Natural killer cell treated with Interleukin-12 subunit alpha and Interleukin-12 subunit beta and Interleukin-15 and Interleukin-18, amount 100 ng/mL, for 72 hours (primary cell): ENCODE measurements around the gene CENPB. TPM values are rescaled to one million over a fixed set of nuclear protein-coding genes. Genes with fewer than 3 reads are reported as not detected.

ENCODE experiments used
- ATAC-seq, 2 donors: fragments of 150-1000 bp; cut with Tn5 transposase in 1 of 2; sonication (Bioruptor Pico), chemical (Tn5 transposase) in 1 of 2; 2 replicates each; pipeline ENCODE4 v1.10.0; 2021
- DNase-seq: peaks from one replicate; pipeline ENCODE4 v3.0.0; 2022; ENCODE audit warnings: low spot score
- H3K27ac Mint-ChIP-seq, 2 donors: 1 replicate in 1 of 2; 2 replicates in 1 of 2; pipeline ENCODE4 v1.8.0; 2022; ENCODE audit warnings: mixed read lengths in 2 of 2, mild to moderate bottlenecking in 1 of 2, moderate library complexity in 1 of 2
- H3K27me3 Mint-ChIP-seq, 2 donors: 1 replicate in 1 of 2; 2 replicates in 1 of 2; pipeline ENCODE4 v1.8.0; 2022; ENCODE audit warnings: mixed read lengths in 2 of 2
- H3K36me3 Mint-ChIP-seq: one replicate; pipeline ENCODE4 v1.8.0; 2022; ENCODE audit warnings: mixed read lengths
- H3K4me1 Mint-ChIP-seq, 2 donors: 1 replicate in 1 of 2; 2 replicates in 1 of 2; pipeline ENCODE4 v1.8.0; 2022; ENCODE audit warnings: low read depth in 2 of 2, mixed read lengths in 2 of 2, mild to moderate bottlenecking in 1 of 2
- H3K4me3 Mint-ChIP-seq: one replicate; pipeline ENCODE4 v1.8.0; 2022; ENCODE audit warnings: mixed read lengths
- H3K9me3 Mint-ChIP-seq: 2 replicates; pipeline ENCODE4 v1.8.0; 2022; ENCODE audit warnings: mixed read lengths
- total RNA-seq, 2 donors: library from RNA; stranded (reverse); gene quantifications; one replicate each; pipeline ENCODE4 v1.2.3, GENCODE V29; 2022

The CENPB gene
- total RNA-seq, 2 donors from 2014 or later = 75.4 to 118 TPM

DNA sequence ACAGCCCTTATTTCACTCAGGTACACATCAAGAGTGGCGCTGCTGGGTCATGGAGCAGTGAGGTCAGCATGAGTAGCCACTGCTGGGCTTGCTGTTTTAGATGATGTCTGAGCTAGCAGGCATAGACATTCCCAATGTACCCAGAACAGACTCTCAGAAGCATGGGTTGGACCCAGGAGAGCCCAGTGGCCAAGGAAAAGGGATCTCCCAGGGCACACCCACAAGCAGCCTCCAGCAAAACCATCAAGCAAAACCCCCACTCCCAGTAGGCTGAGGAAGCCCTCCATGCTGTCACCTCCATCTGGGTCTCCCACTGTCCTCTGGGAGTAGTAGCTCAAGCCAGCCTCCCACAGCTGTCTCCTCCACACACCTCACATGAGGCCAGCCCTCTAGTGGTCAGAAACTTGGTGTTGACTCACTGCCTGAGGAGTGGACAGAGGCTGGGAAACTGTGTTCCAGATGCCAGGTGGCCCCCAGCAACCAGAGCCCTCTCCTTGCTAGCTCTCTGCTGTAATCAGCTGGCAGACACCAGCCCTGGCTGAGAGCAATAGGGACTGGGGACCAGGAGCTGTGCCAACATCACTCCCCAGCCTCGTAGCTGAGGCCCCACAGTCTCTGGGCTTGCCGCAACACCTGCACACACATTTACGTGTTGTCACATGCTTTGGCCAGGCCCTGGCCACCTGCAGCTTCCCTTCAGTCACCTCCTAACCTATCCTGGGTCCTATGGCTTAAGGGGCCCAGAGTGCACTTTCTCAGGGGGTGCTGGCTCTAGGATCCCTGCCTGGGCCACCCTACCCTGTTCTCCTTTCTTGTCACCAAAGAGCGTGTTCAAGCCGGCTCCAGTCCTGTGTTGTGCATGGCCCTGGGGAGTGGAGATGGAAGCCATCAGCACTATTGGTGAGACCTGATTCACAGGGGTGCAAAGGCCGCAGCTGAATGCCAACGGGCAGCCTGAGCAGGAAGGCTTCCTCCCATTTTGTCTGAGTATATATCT lies 31.9 kb upstream of the CENPB start:
- Mint-ChIP-seq H3K4me3 (peak overlapping the region; percentile 58), H3K9me3 (no peaks in the 10 kb centered on the region), H3K27me3 (no peaks in the 10 kb centered on the region), H3K27ac (peak overlapping the region; percentile 93 to 95), H3K36me3 (no peaks in the 10 kb centered on the region), H3K4me1 (peaks cover 37 to 48% of the 10 kb centered on the region in 2 donors)
- DNase-seq (no peak), ATAC-seq (no peak)

DNA sequence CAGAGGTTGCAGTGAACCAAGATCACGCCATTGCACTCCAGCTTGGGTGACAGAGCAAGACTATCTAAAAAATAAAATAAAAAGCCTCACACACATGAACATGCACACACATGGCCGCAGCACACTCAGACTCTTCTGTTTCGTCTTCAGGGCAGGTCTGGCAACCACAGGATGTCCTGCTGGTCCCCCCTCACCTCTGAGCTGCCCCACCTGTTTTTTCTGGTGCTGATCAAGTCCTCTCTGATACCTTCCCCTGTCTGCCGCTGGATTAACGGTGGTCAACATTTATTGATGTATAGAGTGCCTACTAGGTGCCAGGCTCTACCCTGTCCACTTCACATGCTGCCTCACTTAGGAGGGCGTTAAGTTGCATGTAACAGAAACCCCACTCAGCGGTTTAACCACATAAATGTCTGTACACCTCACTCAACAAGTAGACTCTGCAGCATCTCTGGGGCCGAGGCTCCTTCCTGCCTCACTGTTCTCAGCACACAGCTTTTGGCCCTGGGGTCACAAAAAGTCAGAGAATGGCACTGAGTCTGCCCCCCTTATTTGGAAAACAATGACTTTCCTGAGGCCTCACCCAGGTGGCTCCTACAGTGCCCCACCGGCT lies 29.3 kb upstream of the CENPB start:
- H3K27me3 Mint-ChIP-seq = no peaks in the 10 kb centered on the region
- ATAC-seq (peak in 1 of 2 donors; percentile 15), DNase-seq (no peak)
- peak overlapping the region; percentile 76 for H3K4me3 Mint-ChIP-seq
- H3K9me3 Mint-ChIP-seq = no peaks in the 10 kb centered on the region
- no peaks in the 10 kb centered on the region for H3K36me3 Mint-ChIP-seq
- H3K27ac Mint-ChIP-seq = peak overlapping the region; percentile 38 to 82
- peaks cover 50 to 60% of the 10 kb centered on the region in 2 donors for H3K4me1 Mint-ChIP-seq

DNA sequence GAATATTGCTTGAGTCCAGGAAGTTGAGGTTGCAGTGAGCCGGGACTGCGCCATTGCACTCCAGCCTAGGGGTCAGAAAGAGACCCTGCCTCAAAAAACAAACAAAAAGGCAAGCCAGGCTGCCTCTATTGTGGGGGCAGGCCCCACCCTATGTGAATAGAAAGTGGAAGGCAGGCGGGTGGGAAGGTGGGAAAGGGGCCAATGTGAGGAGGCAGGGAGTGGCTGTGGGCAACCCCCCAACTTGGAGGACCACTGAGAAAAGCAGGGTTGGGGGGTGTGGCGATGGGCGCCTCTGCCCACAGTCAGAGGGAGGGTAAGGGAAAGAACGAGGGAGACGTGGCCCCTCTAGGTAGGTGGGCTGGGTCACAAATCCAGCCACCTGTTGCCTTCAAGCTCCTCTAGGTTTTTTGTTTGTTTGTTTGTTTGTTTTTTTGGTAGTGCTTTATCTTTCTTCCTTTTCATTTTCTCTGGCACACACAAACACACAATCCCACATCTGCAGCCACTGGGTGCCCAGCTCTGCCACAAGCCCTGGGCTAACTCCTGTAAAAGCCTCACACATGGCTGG lies 28.5 kb upstream of the CENPB start:
- DNase-seq (no peak), ATAC-seq (no peak)
- Mint-ChIP-seq H3K36me3 (no peaks in the 10 kb centered on the region), H3K4me3 (peak overlapping the region; percentile 51), H3K4me1 (peaks cover 52 to 57% of the 10 kb centered on the region in 2 donors), H3K27me3 (no peaks in the 10 kb centered on the region), H3K27ac (peak overlapping the region; percentile 38 to 82), H3K9me3 (no peaks in the 10 kb centered on the region)

DNA sequence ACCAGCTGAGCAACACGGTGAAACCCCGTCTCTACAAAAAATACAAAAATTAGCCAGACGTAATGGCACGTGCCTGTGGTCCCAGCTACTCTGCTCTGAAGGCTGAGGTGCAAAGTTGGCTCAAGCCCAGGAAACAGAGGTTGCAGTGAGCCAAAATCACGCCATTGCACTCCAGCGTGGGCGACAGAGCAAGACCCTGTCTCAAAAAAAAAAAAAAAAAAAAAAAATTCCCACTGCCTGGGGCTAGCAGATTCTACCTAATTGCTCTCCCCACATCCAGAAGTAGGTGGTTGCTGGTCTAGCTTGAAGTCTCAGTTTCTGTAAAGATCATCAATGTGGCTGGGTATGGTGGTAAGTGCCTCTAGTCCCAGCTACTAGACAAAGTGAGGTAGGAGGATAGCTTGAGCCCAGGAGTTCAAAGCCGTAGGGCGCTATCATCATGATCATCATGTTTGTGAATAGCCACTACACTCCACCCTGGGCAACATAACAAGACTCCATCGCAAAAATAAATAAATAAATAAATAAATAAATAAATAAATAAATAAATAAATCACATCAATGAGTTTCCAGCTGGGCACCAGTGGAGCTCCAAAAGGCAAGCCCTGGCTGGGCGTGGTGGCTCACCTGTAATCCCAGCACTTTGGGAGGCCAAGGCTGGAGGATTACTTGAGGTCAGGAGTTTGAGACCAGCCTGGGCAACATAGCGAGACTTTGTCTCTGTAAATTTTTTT lies 27.5 kb upstream of the CENPB start:
- H3K4me3 Mint-ChIP-seq = no peak overlapping the region
- DNase-seq = no peak
- H3K36me3 Mint-ChIP-seq = no peaks in the 10 kb centered on the region
- H3K27ac Mint-ChIP-seq = peak overlapping the region in 1 of 2 donors; percentile 86
- H3K9me3 Mint-ChIP-seq = no peaks in the 10 kb centered on the region
- H3K4me1 Mint-ChIP-seq = peaks cover 49 to 50% of the 10 kb centered on the region in 2 donors
- no peaks in the 10 kb centered on the region for H3K27me3 Mint-ChIP-seq
- ATAC-seq = no peak

DNA sequence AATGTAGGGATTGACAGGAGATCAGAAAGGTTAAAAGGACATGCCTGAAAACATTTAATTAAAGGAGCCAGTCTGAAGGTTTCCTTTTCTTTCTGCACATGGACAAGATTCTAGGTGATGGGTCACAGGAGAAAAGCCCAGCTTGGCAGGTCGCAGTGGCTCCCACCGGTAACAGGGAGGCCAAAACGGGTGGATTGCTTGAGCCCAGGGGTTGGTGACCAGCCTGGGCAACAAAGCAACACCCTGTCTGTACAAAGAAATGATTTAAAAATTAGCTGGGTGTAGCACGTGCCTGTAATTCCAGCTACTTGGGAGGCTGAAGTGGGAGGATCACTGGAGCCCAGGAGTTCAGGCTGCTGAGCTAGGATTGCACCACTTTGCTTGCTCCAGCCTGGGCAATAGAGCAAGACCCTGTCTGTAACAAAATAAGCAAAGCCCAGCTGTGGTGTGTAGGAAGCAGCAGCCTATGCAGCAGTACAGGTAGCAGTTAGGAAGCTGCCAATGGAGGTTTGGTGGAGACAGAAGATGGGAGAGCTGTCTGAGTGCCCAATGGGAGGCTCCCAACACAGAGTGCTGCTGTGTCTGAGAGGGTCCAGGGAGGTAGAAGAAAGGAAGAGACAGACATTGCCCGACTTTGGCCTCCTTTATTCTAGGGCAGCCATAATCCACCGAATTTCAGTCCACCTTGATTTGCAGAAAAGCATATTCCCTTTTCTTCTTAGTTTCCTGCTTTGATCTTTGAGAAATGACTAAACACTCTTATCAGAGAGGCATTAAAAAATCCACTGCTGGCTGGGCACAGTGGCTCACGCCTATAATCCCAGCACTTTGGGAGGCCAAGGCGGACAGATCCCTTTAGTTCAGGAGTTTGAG lies 26.7 kb upstream of the CENPB start:
- Mint-ChIP-seq H3K36me3 (no peaks in the 10 kb centered on the region), H3K27ac (peak overlapping the region; percentile 86 to 94), H3K27me3 (no peaks in the 10 kb centered on the region), H3K9me3 (no peaks in the 10 kb centered on the region), H3K4me1 (peaks cover 46% of the 10 kb centered on the region in 2 donors), H3K4me3 (no peak overlapping the region)
- ATAC-seq (no peak), DNase-seq (no peak)

DNA sequence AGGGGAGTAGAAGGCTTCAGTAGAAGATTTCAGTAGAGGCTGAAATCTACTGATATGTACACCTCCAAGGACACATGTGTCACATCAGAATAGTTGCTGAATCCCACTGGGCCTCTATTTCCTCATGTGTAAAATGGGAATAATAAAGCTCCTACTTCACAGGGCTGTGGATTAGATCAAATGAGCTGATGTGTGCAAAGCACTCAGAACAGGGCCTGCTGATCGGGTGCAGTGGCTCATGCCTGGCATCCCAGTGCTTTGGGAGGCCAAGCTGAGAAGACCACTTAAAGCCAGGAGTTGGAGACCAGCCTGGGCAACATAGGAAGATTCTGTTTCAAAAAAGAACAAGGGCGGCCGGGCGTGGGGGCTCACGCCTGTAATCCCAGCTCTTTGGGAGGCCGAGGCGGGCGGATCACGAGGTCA lies 25.7 kb upstream of the CENPB start:
- H3K4me1 Mint-ChIP-seq = peaks cover 43 to 46% of the 10 kb centered on the region in 2 donors
- no peaks in the 10 kb centered on the region for H3K9me3 Mint-ChIP-seq
- H3K27me3 Mint-ChIP-seq = no peaks in the 10 kb centered on the region
- DNase-seq (no peak), ATAC-seq (no peak)
- H3K4me3 Mint-ChIP-seq = peak overlapping the region; percentile 86
- H3K27ac Mint-ChIP-seq = peak overlapping the region; percentile 86 to 94
- no peaks in the 10 kb centered on the region for H3K36me3 Mint-ChIP-seq

DNA sequence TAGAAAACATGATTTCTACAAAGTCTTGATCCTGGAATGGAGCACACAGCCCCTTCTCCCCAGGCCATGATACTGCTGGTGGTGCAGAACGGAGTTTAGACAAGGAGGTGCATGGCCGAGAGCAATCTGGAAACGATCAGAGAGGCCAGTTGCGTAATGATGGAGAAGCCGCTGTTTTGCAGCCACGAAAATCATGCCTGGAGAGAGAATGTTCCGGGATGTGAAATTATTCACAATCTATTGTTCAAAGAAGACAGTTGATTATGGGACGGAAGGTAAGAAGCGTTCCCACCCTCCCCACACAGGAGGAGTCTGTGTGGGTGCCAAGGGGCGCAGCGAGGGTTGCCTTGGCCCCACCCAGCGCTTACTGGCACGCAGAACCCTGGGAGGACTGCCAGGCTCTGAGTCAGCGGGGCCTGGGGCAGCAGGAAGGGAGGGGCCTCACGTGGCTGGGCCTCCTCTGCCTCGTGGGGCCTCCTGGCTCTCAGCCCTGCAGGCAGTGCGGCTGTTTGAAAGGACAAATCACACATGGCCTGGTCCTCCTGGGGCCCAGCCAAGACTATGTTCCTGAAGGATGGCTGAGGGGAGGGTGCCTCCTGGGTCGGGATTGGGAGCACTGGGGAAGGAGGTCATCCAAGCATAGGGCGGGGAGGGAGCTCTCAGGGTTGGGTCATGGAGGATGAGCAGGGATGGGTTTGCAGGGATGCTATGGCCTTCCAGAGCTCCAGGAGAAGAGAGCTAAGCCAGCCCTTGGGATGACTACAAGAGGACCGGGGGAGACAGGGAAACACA lies 25.1 kb upstream of the CENPB start:
- DNase-seq (peak; percentile 84), ATAC-seq (peak; percentile 91 to 92)
- H3K27ac Mint-ChIP-seq = peak overlapping the region; percentile 86 to 94
- no peaks in the 10 kb centered on the region for H3K9me3 Mint-ChIP-seq
- no peaks in the 10 kb centered on the region for H3K36me3 Mint-ChIP-seq
- peaks cover 48 to 49% of the 10 kb centered on the region in 2 donors for H3K4me1 Mint-ChIP-seq
- H3K4me3 Mint-ChIP-seq = peak overlapping the region; percentile 86
- no peaks in the 10 kb centered on the region for H3K27me3 Mint-ChIP-seq

DNA sequence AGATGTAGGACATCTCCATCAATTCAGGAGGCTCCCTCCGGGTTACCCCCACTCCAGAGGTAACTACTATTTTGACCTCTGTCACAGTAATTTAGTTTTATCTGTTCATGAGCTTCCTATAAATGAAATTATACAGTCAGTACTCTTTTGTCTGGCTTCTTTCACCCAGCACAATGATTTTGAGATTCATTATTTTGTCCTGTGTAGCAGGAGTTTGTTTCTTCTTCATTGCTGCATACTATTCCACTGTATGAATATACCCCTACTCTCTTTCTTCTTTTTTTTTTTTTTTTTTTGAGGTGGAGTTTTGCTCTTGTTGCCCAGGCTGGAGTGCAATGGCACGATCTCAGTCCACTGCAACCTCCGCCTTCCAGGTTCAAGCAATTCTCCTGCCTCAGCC lies 22.0 kb upstream of the CENPB start:
- ATAC-seq = no peak
- H3K36me3 Mint-ChIP-seq = peaks cover 14% of the 10 kb centered on the region
- peaks cover 38 to 47% of the 10 kb centered on the region in 2 donors for H3K4me1 Mint-ChIP-seq
- H3K27ac Mint-ChIP-seq = peak overlapping the region in 1 of 2 donors; percentile 35
- H3K9me3 Mint-ChIP-seq = no peaks in the 10 kb centered on the region
- no peak overlapping the region for H3K4me3 Mint-ChIP-seq
- no peaks in the 10 kb centered on the region for H3K27me3 Mint-ChIP-seq
- DNase-seq = no peak

DNA sequence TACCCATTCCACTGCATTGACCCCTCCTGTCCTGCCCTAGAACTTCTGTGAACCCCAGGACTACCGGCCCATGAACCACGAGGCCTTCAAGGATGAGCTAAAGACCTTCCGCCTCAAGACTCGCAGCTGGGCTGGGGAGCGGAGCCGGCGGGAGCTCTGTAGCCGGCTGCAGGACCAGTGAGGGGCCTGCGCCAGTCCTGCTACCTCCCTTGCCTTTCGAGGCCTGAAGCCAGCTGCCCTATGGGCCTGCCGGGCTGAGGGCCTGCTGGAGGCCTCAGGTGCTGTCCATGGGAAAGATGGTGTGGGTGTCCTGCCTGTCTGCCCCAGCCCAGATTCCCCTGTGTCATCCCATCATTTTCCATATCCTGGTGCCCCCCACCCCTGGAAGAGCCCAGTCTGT lies 18.2 kb upstream of the CENPB start:
- Mint-ChIP-seq H3K4me1 (peaks cover 18 to 37% of the 10 kb centered on the region in 2 donors), H3K9me3 (no peaks in the 10 kb centered on the region), H3K27me3 (no peaks in the 10 kb centered on the region), H3K36me3 (peaks cover 21% of the 10 kb centered on the region), H3K27ac (peak overlapping the region; percentile 52 to 81), H3K4me3 (no peak overlapping the region)
- ATAC-seq = no peak
- DNase-seq = no peak

DNA sequence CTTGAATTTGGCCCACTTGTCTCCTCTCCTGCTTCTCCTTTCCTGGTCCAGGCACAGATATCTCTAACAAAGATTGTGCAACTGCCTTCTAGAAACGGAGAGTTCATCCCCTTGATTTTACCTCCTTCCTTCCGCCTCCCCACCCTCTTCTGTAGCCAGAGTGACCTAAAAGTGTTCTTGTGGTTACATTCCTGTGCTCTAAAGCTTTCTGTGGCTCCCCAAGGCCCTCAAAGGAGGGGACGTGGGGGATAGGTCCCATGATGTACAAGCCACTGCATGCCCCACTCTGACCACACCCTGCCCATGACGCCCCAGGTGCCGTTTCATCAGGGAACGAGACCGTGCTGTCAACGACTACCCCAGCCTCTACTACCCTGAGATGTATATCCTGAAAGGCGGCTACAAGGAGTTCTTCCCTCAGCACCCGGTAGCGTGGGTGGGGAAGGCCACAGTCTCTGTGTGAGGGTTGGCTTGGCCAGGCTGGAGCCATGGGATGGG lies 17.8 kb upstream of the CENPB start:
- H3K27me3 Mint-ChIP-seq = no peaks in the 10 kb centered on the region

DNA sequence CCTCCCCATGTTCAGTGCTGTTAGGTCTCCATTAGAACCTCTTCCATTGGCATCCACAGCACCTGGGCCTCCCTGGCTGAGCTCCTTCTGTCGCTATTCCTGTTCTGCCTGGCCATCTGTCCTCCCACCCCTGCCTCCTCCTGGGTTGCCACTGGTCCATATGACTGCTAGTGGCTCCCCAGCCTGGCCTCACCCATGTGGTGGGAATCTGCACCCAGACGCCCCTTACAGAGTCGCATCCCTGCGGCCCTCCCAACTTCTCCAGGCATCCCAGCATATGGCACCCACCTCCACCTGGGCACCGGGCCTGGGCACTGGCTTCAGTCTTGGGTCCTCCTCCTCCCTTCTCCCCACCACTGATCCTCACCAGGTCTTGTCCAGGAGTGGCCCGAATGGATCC lies 17.3 kb upstream of the CENPB start:
- H3K4me1 Mint-ChIP-seq = peaks cover 24 to 43% of the 10 kb centered on the region in 2 donors
- no peaks in the 10 kb centered on the region for H3K9me3 Mint-ChIP-seq
- peak overlapping the region in 1 of 2 donors; percentile 61 for H3K27ac Mint-ChIP-seq
- peaks cover 21% of the 10 kb centered on the region for H3K36me3 Mint-ChIP-seq
- no peak for DNase-seq
- H3K4me3 Mint-ChIP-seq = no peak overlapping the region
- no peak for ATAC-seq
- no peaks in the 10 kb centered on the region for H3K27me3 Mint-ChIP-seq

More for the DNA sequence above, 17.8 kb upstream of the CENPB start:
- Mint-ChIP-seq H3K9me3 (no peaks in the 10 kb centered on the region), H3K4me1 (peaks cover 21 to 41% of the 10 kb centered on the region in 2 donors), H3K36me3 (peaks cover 21% of the 10 kb centered on the region), H3K4me3 (no peak overlapping the region), H3K27ac (peak overlapping the region in 1 of 2 donors; percentile 61)
- DNase-seq (no peak), ATAC-seq (no peak)

DNA sequence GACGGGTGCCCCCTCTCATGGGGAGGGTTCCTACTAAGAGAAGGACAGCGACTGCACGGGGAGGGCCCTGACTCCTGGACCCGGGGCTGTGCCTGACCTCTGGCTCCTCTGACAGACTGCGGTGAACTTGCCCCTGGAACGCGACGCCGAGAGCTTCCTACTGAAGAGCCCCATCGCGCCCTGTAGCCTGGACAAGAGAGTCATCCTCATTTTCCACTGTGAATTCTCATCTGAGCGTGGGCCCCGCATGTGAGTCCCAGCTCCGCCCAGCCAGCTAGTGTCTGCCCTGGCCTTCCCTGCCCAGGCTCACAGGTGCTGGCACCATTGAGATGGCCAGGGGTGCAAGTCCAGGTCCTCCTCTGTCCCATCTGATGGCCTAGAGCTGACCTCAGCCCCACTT lies 16.7 kb upstream of the CENPB start:
- Mint-ChIP-seq H3K36me3 (peaks cover 21% of the 10 kb centered on the region), H3K4me3 (no peak overlapping the region), H3K27ac (peak overlapping the region in 1 of 2 donors; percentile 70), H3K27me3 (no peaks in the 10 kb centered on the region), H3K4me1 (peaks cover 30 to 47% of the 10 kb centered on the region in 2 donors), H3K9me3 (no peaks in the 10 kb centered on the region)
- ATAC-seq = no peak
- no peak for DNase-seq
